Measurements from ENCODE around the gene LCT. TPM values are rescaled to one million over a fixed set of nuclear protein-coding genes. Genes with fewer than 3 reads are reported as not detected.

Gene LCT
- total RNA-seq, 1 experiment from 2014 or later: 0.04 TPM

DNA sequence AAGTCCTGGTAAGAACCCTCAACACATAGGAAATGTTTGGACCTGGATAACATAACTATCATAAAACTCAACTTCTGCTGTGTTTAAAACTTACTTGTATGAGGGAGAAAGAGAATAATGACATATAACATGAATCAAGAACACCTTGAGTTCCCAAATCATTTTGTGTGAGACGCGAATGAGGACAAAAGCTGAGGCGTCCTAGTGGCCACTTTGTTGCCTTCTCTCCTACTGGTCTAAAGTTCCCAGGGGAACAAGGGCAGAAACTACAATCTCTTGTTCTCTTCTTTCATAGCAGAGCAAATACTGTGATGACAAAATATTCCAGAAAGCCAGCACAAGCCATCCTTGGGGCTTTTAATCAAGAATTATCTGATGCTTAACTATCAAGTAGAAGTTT lies 8.3 kb upstream of the LCT start:
- Histone ChIP-seq H3K27me3 (ENCODE audit: insufficient read depth, low read length) (no peaks in the 10 kb centered on the region), H2BK120ac (ENCODE audit: low read depth, low read length, poor library complexity, severe bottlenecking) (no peak overlapping the region), H3K27ac (ENCODE audit: insufficient read length, low read depth, low read length) (no peak overlapping the region), H3K9ac (ENCODE audit: extremely low read depth, insufficient read length, low read length) (no peak overlapping the region), H2AFZ (ENCODE audit: low read length) (no peak overlapping the region), H3K9me3 (ENCODE audit: control insufficient read depth, low read depth, low read length) (no peaks in the 10 kb centered on the region), H4K8ac (replicated peaks; ENCODE audit: insufficient read length, low read depth, low read length) (no peak overlapping the region), H3K4me1 (ENCODE audit: insufficient read depth, low read length) (no peaks in the 10 kb centered on the region), H3K4ac (ENCODE audit: low read depth, low read length) (no peak overlapping the region), H2BK12ac (ENCODE audit: insufficient read length, low read depth, low read length) (no peak overlapping the region), H3K56ac (ENCODE audit: insufficient read length, low read depth, low read length) (no peak overlapping the region), H3K23ac (ENCODE audit: insufficient read length, low read depth, low read length) (no peak overlapping the region), H4K91ac (ENCODE audit: insufficient read length, low read depth, low read length) (no peak overlapping the region), H3K79me1 (ENCODE audit: insufficient read depth, low read depth, low read length, poor library complexity, severe bottlenecking) (no peaks in the 10 kb centered on the region), H2AK5ac (ENCODE audit: insufficient read length, low read length) (no peak overlapping the region), H3K14ac (ENCODE audit: insufficient read depth, low read length) (no peak overlapping the region), H3T11ph (ENCODE audit: low read length) (no peak overlapping the region), H3K4me2 (ENCODE audit: insufficient read depth, insufficient read length, low read length) (no peak overlapping the region), H3K18ac (ENCODE audit: insufficient read length, low read depth, low read length) (no peak overlapping the region), H3K23me2 (ENCODE audit: insufficient read length, low read depth, low read length, poor library complexity, severe bottlenecking) (no peaks in the 10 kb centered on the region), H2BK20ac (ENCODE audit: low read depth, low read length, poor library complexity, severe bottlenecking) (no peak overlapping the region), H2BK5ac (ENCODE audit: insufficient read length, low read length) (no peak overlapping the region), H3K79me2 (ENCODE audit: insufficient read depth, low read length) (no peaks in the 10 kb centered on the region), H4K5ac (ENCODE audit: insufficient read length, low read depth, low read length) (no peak overlapping the region), H2BK15ac (ENCODE audit: low read depth, low read length) (no peak overlapping the region), H4K20me1 (ENCODE audit: control insufficient read depth, insufficient read depth, insufficient read length) (no peaks in the 10 kb centered on the region)
- DNase-seq: no peak
- Mint-ChIP-seq H3K9me3 (no peaks in the 10 kb centered on the region), H3K4me3 (no peak overlapping the region), H3K4me1 (no peaks in the 10 kb centered on the region), H3K36me3 (ENCODE audit: insufficient read depth in 1 of 3, low read depth in 3 of 3) (peaks cover 39 to 84% (median 78%) of the 10 kb centered on the region in 3 experiments), H3K27me3 (ENCODE audit: low read depth) (no peaks in the 10 kb centered on the region), H3K27ac (peak overlapping the region in 1 of 3 experiments; percentile 50; a peak in 1 of 7 replicates)
- TF ChIP-seq, protein P1, sequence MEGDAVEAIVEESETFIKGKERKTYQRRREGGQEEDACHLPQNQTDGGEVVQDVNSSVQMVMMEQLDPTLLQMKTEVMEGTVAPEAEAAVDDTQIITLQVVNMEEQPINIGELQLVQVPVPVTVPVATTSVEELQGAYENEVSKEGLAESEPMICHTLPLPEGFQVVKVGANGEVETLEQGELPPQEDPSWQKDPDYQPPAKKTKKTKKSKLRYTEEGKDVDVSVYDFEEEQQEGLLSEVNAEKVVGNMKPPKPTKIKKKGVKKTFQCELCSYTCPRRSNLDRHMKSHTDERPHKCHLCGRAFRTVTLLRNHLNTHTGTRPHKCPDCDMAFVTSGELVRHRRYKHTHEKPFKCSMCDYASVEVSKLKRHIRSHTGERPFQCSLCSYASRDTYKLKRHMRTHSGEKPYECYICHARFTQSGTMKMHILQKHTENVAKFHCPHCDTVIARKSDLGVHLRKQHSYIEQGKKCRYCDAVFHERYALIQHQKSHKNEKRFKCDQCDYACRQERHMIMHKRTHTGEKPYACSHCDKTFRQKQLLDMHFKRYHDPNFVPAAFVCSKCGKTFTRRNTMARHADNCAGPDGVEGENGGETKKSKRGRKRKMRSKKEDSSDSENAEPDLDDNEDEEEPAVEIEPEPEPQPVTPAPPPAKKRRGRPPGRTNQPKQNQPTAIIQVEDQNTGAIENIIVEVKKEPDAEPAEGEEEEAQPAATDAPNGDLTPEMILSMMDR (conservative IDR thresholded peaks at IDR 0.05): peak; percentile 32; the same call in 2 of the 3 replicates
- WGBS (ENCODE audit: extremely low coverage, insufficient read length, low lambda C conversion rate): no CpG with 5 or more reads among the region's 3 CpGs

All from H9 (cell line).